ENCODE data around the gene CAMK2D.

GRCh38 chr4:113410686-113411085 is 350.9 kb downstream of the CAMK2D start:
- TF ChIP-seq CSDC2 (CRISPR knock-in tag; IDR thresholded peaks at IDR 0.05) (no peak), TCF4 (CRISPR knock-in tag; IDR thresholded peaks at IDR 0.05; ENCODE audit: borderline replicate concordance) (no peak), ZC3H10 (CRISPR knock-in tag; IDR thresholded peaks at IDR 0.05) (no peak), ESRRG (CRISPR knock-in tag; IDR thresholded peaks at IDR 0.05) (no peak), ISL1 (CRISPR knock-in tag; IDR thresholded peaks at IDR 0.05) (no peak), ARNTL (CRISPR knock-in tag; IDR thresholded peaks at IDR 0.05; ENCODE audit: borderline replicate concordance, low read depth) (no peak), RARB (CRISPR knock-in tag; IDR thresholded peaks at IDR 0.05) (no peak), ZNF8 (CRISPR knock-in tag; IDR thresholded peaks at IDR 0.05) (no peak), BACH2 (CRISPR knock-in tag; IDR thresholded peaks at IDR 0.05; ENCODE audit: borderline replicate concordance) (no peak), SNAI2 (CRISPR knock-in tag; IDR thresholded peaks at IDR 0.05) (no peak), ZFP30 (CRISPR knock-in tag; IDR thresholded peaks at IDR 0.05) (no peak), TOX (CRISPR knock-in tag; IDR thresholded peaks at IDR 0.05; ENCODE audit: borderline replicate concordance) (no peak), CREB5 (CRISPR knock-in tag; IDR thresholded peaks at IDR 0.05; ENCODE audit: low read depth) (no peak)
- TF ChIP-seq, protein P1, sequence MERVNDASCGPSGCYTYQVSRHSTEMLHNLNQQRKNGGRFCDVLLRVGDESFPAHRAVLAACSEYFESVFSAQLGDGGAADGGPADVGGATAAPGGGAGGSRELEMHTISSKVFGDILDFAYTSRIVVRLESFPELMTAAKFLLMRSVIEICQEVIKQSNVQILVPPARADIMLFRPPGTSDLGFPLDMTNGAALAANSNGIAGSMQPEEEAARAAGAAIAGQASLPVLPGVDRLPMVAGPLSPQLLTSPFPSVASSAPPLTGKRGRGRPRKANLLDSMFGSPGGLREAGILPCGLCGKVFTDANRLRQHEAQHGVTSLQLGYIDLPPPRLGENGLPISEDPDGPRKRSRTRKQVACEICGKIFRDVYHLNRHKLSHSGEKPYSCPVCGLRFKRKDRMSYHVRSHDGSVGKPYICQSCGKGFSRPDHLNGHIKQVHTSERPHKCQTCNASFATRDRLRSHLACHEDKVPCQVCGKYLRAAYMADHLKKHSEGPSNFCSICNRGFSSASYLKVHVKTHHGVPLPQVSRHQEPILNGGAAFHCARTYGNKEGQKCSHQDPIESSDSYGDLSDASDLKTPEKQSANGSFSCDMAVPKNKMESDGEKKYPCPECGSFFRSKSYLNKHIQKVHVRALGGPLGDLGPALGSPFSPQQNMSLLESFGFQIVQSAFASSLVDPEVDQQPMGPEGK (CRISPR knock-in tag; IDR thresholded peaks at IDR 0.05; ENCODE audit: borderline replicate concordance), result no peak
